MM.1S (cell line): ENCODE data around the gene SLC35F3.
"Not testable (repeated sequence)": the region's sequence is repeated elsewhere in the genome, so short reads cannot be mapped to it uniquely, and the experiment has no call there.

Experiments used
- CTCF ChIP-seq: fragments of 300-600 bp; sonication (generic); IDR thresholded peaks from 2 replicates; pipeline ENCODE4 v1.5.1; 2016; ENCODE audit warnings: antibody characterized with exemption, low read length, mixed read lengths
- EZH2 ChIP-seq: fragments of 300-600 bp; sonication (generic); optimal IDR thresholded peaks from 2 replicates; pipeline ENCODE3; 2017; ENCODE audit warnings: low read depth, mild to moderate bottlenecking, antibody characterized with exemption, low read length, mixed read lengths

DNA sequence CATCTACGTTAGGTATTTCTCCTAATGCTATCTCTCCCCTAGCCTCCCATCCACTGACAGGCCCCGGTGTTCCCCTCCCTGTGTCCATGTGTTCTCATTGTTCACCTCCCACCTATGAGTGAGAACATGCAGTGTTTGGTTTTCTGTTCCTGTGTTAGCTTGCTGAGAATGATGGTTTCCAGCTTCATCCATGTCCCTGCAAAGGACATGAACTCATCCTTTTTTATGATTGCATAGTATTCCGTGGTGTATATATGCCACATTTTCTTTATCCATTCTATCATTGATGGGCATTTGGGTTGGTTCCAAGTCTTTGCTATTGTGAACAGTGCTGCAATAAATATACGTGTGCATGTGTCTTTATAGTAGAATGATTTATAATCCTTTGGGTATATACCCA is 247.9 kb downstream of the SLC35F3 start:
- TF ChIP-seq CTCF, EZH2: not testable (repeated sequence)
